Tibial artery (tissue), 4 donors: Measurements from ENCODE around the gene ITPKC.
A peak's percentile ranks its signal among the peaks of the same experiment; 100 is the strongest.

Experiments used
- DNase-seq, 2 donors: peaks; one replicate each; pipeline ENCODE4 v3.0.0-alpha.2; 2019
- H3K27ac ChIP-seq, 2 donors: fragments of 200-600 bp; sonication (generic) in 1 of 2; 1 replicate in 1 of 2; 2 replicates in 1 of 2; pipeline ENCODE4 v1.5.1; 2018 to 2019; ENCODE audit warnings: mild to moderate bottlenecking in 1 of 2
- H3K27me3 ChIP-seq, 2 donors: fragments of 200-600 bp; sonication (generic) in 1 of 2; one replicate each; pipeline versions ENCODE4 v1.5.1 to v1.6.0; 2016 to 2019
- H3K36me3 ChIP-seq, 3 donors: fragments of 200-600 bp; sonication (generic) in 2 of 3; one replicate each; pipeline ENCODE4 v1.5.1; 2016 to 2019; ENCODE audit warnings: mild to moderate bottlenecking in 2 of 3
- H3K4me1 ChIP-seq, 4 donors: fragments of 200-600 bp; sonication (generic) in 2 of 4; 1 replicate in 3 of 4; 2 replicates in 1 of 4; pipeline ENCODE4 v1.5.1; 2016 to 2019
- H3K4me3 ChIP-seq, 2 donors: fragments of 200-600 bp; sonication (generic) in 1 of 2; 1 replicate in 1 of 2; 2 replicates in 1 of 2; pipeline ENCODE4 v1.5.1; 2018 to 2019; ENCODE audit warnings: mild to moderate bottlenecking in 2 of 2
- H3K9me3 ChIP-seq, 3 donors: fragments of 200-600 bp; sonication (generic) in 1 of 3; one replicate each; pipeline ENCODE4 v1.5.1; 2016 to 2019
- intact Hi-C: fragments of 100-400 bp; cut with DNase I; formaldehyde crosslinking; loops from one replicate; pipeline ENCODE4 v1.15.0; 2023; ENCODE audit warnings: low total_unique reads
- TF ChIP-seq, protein P1 (sequence below), 2 experiments: fragments of 200-600 bp in 1 of 2; fragments of 450-650 bp in 1 of 2; IDR thresholded peaks; one replicate each; pipeline ENCODE4 v1.5.1; 2017 to 2019; ENCODE audit warnings: antibody characterized with exemption in 2 of 2, mild to moderate bottlenecking in 1 of 2, moderate library complexity in 1 of 2

Gene ITPKC

GRCh38 chr19:40717325-40717879 lies 490 bp downstream of the ITPKC start:
- intact Hi-C loops, result no loop called here
- H3K36me3 ChIP-seq, result peaks cover 0 to 8% (median 0%) of the 10 kb centered on the region in 3 donors
- peak overlapping the region; percentile 96 to 97 for H3K27ac ChIP-seq
- no peaks in the 10 kb centered on the region for H3K27me3 ChIP-seq
- TF ChIP-seq, protein P1, sequence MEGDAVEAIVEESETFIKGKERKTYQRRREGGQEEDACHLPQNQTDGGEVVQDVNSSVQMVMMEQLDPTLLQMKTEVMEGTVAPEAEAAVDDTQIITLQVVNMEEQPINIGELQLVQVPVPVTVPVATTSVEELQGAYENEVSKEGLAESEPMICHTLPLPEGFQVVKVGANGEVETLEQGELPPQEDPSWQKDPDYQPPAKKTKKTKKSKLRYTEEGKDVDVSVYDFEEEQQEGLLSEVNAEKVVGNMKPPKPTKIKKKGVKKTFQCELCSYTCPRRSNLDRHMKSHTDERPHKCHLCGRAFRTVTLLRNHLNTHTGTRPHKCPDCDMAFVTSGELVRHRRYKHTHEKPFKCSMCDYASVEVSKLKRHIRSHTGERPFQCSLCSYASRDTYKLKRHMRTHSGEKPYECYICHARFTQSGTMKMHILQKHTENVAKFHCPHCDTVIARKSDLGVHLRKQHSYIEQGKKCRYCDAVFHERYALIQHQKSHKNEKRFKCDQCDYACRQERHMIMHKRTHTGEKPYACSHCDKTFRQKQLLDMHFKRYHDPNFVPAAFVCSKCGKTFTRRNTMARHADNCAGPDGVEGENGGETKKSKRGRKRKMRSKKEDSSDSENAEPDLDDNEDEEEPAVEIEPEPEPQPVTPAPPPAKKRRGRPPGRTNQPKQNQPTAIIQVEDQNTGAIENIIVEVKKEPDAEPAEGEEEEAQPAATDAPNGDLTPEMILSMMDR (IDR thresholded peaks at IDR 0.05), result no peak
- H3K9me3 ChIP-seq, result no peaks in the 10 kb centered on the region
- peak in 1 of 2 donors; percentile 45 for DNase-seq
- peaks cover 0 to 64% (median 53%) of the 10 kb centered on the region in 4 donors for H3K4me1 ChIP-seq
- H3K4me3 ChIP-seq, result peak overlapping the region; percentile 78 to 81

DNA sequence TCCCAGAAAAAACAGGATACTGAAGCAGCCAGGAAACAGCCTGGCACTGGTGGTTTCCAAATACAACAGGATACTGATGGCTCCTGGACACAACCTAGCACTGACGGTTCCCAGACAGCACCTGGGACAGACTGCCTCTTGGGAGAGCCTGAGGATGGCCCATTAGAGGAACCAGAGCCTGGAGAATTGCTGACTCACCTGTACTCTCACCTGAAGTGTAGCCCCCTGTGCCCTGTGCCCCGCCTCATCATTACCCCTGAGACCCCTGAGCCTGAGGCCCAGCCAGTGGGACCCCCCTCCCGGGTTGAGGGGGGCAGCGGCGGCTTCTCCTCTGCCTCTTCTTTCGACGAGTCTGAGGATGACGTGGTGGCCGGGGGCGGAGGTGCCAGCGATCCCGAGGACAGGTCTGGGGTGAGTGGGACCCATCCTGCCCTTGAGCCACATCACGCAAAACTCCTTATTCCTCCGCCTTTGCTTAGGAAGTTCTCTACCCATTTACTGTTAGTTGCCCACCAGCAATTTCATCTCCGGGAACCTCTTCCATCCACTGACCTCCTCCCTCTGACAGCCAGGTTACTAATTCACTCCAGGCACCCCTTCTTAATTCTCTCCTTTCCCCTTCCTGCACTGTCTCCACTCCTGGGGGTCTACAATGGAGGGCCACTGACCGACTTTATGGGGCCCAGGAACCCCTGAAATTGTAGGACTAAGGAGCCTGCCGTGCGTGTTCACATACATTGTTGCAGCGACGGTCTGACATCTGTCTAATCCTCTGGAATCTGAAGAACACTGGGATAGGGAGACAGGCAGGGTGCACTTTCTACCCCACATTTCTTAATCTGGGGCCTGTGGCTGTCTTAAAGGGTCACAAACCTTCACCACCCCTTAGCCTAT lies 1.2 kb downstream of the ITPKC start:
- H3K27ac ChIP-seq, result peak overlapping the region; percentile 96 to 97
- H3K4me3 ChIP-seq, result peak overlapping the region; percentile 78 to 81
- TF ChIP-seq, protein P1 (IDR thresholded peaks at IDR 0.05), result no peak
- no peaks in the 10 kb centered on the region for H3K27me3 ChIP-seq
- peaks cover 0 to 70% (median 59%) of the 10 kb centered on the region in 4 donors for H3K4me1 ChIP-seq
- no peaks in the 10 kb centered on the region for H3K9me3 ChIP-seq
- peaks cover 0 to 6% (median 0%) of the 10 kb centered on the region in 3 donors for H3K36me3 ChIP-seq
- peak; percentile 62 to 81 for DNase-seq
- intact Hi-C loops, result no loop called here

DNA sequence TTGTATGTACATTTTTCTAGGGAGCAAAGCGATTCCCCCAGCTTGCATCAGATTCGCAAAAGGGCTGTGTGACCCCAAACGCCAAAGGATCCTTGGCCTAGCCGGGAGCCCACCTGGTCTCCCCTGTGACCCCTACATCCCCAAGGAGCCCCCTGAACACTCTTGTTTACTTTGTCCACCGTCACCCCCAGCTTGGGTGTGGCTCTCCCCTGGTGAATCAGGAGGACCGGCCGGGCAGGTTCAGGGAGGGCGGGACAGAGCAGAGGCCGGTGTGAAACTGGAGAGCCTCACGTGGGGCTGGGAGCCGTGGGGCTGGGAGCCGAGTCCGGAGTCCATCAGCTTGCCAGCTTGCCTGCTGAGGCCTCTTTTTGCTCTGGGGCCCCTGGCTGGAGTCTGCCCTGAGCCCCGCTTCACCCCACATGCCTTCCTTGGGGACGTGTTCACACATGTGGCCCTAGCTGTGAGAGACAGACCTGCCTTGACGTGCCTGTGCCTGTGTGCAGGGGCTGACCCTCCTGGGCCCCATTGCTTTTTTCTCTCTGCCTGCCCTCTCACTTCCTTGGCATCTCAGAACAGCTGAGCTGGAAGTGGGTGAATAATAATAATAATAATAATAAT lies 2.0 kb downstream of the ITPKC start:
- Histone ChIP-seq H3K4me3 (peak overlapping the region; percentile 78 to 81), H3K9me3 (no peaks in the 10 kb centered on the region), H3K27me3 (no peaks in the 10 kb centered on the region), H3K4me1 (peaks cover 0 to 76% (median 59%) of the 10 kb centered on the region in 4 donors), H3K27ac (peak overlapping the region; percentile 96 to 97), H3K36me3 (peaks cover 2 to 13% (median 5%) of the 10 kb centered on the region in 3 donors)
- TF ChIP-seq, protein P1 (IDR thresholded peaks at IDR 0.05), result no peak
- intact Hi-C loops, result no loop called here
- DNase-seq, result peak; percentile 73 to 87

- intact Hi-C loops, result no loop called here
- no peaks in the 10 kb centered on the region for H3K9me3 ChIP-seq
- TF ChIP-seq, protein P1 (IDR thresholded peaks at IDR 0.05), result no peak
- H3K27ac ChIP-seq, result peak overlapping the region; percentile 96 to 97
- DNase-seq, result no peak
- peak overlapping the region; percentile 78 to 81 for H3K4me3 ChIP-seq
- H3K36me3 ChIP-seq, result peaks cover 8 to 19% (median 10%) of the 10 kb centered on the region in 3 donors
- no peaks in the 10 kb centered on the region for H3K27me3 ChIP-seq
- H3K4me1 ChIP-seq, result peaks cover 0 to 76% (median 56%) of the 10 kb centered on the region in 4 donors
Measured at GRCh38 chr19:40719414-40719894, 2.5 kb downstream of the ITPKC start.

- Histone ChIP-seq H3K27me3 (no peaks in the 10 kb centered on the region), H3K36me3 (peaks cover 19 to 36% (median 25%) of the 10 kb centered on the region in 3 donors), H3K4me3 (peak overlapping the region; percentile 78 to 81), H3K9me3 (no peaks in the 10 kb centered on the region), H3K27ac (peak overlapping the region; percentile 96 to 97), H3K4me1 (peaks cover 0 to 65% (median 48%) of the 10 kb centered on the region in 4 donors)
- intact Hi-C loops, result no loop called here
- DNase-seq, result no peak
- TF ChIP-seq, protein P1 (IDR thresholded peaks at IDR 0.05), result no peak
Measured at GRCh38 chr19:40721140-40721486, 4.2 kb downstream of the ITPKC start.
